Measurements from ENCODE around the gene SMTNL2.

DNA sequence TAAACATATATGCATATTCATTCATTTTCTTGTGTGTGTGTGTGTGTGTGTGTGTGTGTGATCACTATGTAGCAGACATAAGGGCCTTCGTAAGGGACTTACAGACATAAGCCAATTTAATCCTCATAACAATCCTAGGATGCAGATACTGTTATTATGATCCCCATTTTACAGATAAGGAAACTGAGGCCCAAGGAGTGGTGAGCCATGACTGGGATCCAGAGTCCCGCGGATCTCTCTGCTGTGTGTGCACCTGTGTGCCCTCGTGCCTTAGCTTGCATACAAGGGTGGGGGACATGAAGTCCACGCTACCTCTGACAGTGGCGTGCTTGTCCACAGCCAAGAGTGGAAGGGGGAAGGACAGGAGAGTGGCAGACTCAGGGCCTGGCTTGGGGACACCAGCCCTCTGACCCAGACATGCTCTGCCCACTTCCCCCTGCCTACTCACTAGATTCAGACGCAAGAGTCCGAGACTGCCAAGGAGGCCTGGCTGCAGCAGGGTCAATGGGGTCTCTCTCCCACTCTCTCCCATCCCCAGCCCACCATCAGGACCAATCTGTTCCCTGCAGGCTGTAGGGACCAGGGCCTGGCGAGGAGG, 9.8 kb upstream of the SMTNL2 start:
- TF ChIP-seq, protein P1, sequence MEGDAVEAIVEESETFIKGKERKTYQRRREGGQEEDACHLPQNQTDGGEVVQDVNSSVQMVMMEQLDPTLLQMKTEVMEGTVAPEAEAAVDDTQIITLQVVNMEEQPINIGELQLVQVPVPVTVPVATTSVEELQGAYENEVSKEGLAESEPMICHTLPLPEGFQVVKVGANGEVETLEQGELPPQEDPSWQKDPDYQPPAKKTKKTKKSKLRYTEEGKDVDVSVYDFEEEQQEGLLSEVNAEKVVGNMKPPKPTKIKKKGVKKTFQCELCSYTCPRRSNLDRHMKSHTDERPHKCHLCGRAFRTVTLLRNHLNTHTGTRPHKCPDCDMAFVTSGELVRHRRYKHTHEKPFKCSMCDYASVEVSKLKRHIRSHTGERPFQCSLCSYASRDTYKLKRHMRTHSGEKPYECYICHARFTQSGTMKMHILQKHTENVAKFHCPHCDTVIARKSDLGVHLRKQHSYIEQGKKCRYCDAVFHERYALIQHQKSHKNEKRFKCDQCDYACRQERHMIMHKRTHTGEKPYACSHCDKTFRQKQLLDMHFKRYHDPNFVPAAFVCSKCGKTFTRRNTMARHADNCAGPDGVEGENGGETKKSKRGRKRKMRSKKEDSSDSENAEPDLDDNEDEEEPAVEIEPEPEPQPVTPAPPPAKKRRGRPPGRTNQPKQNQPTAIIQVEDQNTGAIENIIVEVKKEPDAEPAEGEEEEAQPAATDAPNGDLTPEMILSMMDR (IDR thresholded peaks at IDR 0.05): no peak
- TF ChIP-seq ESRRA (CRISPR knock-in tag; IDR thresholded peaks at IDR 0.05; ENCODE audit: borderline replicate concordance) (no peak), NFYB (CRISPR knock-in tag; conservative IDR thresholded peaks at IDR 0.05; ENCODE audit: low read depth) (no peak), NR3C1 (CRISPR knock-in tag; conservative IDR thresholded peaks at IDR 0.05; ENCODE audit: low read depth) (no peak)
- TF ChIP-seq, protein P2, sequence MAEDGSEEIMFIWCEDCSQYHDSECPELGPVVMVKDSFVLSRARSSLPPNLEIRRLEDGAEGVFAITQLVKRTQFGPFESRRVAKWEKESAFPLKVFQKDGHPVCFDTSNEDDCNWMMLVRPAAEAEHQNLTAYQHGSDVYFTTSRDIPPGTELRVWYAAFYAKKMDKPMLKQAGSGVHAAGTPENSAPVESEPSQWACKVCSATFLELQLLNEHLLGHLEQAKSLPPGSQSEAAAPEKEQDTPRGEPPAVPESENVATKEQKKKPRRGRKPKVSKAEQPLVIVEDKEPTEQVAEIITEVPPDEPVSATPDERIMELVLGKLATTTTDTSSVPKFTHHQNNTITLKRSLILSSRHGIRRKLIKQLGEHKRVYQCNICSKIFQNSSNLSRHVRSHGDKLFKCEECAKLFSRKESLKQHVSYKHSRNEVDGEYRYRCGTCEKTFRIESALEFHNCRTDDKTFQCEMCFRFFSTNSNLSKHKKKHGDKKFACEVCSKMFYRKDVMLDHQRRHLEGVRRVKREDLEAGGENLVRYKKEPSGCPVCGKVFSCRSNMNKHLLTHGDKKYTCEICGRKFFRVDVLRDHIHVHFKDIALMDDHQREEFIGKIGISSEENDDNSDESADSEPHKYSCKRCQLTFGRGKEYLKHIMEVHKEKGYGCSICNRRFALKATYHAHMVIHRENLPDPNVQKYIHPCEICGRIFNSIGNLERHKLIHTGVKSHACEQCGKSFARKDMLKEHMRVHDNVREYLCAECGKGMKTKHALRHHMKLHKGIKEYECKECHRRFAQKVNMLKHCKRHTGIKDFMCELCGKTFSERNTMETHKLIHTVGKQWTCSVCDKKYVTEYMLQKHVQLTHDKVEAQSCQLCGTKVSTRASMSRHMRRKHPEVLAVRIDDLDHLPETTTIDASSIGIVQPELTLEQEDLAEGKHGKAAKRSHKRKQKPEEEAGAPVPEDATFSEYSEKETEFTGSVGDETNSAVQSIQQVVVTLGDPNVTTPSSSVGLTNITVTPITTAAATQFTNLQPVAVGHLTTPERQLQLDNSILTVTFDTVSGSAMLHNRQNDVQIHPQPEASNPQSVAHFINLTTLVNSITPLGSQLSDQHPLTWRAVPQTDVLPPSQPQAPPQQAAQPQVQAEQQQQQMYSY (CRISPR knock-in tag; IDR thresholded peaks at IDR 0.05): no peak
- TF ChIP-seq, protein P3, sequence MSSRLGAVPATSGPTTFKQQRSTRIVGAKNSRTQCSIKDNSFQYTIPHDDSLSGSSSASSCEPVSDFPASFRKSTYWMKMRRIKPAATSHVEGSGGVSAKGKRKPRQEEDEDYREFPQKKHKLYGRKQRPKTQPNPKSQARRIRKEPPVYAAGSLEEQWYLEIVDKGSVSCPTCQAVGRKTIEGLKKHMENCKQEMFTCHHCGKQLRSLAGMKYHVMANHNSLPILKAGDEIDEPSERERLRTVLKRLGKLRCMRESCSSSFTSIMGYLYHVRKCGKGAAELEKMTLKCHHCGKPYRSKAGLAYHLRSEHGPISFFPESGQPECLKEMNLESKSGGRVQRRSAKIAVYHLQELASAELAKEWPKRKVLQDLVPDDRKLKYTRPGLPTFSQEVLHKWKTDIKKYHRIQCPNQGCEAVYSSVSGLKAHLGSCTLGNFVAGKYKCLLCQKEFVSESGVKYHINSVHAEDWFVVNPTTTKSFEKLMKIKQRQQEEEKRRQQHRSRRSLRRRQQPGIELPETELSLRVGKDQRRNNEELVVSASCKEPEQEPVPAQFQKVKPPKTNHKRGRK (CRISPR knock-in tag; IDR thresholded peaks at IDR 0.05; ENCODE audit: borderline replicate concordance): no peak
- TF ChIP-seq, protein P4, sequence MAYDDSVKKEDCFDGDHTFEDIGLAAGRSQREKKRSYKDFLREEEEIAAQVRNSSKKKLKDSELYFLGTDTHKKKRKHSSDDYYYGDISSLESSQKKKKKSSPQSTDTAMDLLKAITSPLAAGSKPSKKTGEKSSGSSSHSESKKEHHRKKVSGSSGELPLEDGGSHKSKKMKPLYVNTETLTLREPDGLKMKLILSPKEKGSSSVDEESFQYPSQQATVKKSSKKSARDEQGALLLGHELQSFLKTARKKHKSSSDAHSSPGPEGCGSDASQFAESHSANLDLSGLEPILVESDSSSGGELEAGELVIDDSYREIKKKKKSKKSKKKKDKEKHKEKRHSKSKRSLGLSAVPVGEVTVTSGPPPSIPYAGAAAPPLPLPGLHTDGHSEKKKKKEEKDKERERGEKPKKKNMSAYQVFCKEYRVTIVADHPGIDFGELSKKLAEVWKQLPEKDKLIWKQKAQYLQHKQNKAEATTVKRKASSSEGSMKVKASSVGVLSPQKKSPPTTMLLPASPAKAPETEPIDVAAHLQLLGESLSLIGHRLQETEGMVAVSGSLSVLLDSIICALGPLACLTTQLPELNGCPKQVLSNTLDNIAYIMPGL (CRISPR knock-in tag; IDR thresholded peaks at IDR 0.05): no peak
- TF ChIP-seq, protein P5, sequence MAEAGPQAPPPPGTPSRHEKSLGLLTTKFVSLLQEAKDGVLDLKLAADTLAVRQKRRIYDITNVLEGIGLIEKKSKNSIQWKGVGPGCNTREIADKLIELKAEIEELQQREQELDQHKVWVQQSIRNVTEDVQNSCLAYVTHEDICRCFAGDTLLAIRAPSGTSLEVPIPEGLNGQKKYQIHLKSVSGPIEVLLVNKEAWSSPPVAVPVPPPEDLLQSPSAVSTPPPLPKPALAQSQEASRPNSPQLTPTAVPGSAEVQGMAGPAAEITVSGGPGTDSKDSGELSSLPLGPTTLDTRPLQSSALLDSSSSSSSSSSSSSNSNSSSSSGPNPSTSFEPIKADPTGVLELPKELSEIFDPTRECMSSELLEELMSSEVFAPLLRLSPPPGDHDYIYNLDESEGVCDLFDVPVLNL (CRISPR knock-in tag; IDR thresholded peaks at IDR 0.05; ENCODE audit: borderline replicate concordance, low read depth): no peak

All from WTC11 (cell line).